ENCODE data around the gene ZNF407.
A peak's percentile ranks its signal among the peaks of the same experiment; 100 is the strongest.
"Not testable (repeated sequence)": the region's sequence is repeated elsewhere in the genome, so short reads cannot be mapped to it uniquely, and the experiment has no call there.

The ZNF407 gene

DNA sequence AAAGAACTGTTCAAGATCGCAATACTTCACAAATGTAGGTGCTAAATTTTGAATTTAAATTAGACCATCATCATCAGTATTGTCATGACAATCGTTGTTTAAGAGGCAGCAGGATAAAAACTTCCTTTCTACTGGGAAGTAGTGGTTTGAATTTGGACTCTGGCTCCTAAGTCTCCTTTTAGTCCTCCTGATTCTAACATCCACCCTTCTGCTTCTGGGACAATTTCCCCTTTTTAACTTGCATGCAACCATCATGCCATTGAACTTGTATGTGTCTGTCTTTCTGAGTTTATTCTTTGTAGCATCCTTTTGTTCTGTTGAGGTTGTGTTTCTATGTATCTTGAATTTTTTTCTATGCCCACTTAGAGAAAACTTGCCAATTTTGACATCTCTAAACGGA, 361.5 kb downstream of the ZNF407 start:
- no peaks in the 10 kb centered on the region for H3K9me3 Mint-ChIP-seq
- peaks cover 3% of the 10 kb centered on the region for H3K27me3 Mint-ChIP-seq (ENCODE audit: low read depth, poor library complexity)
- DNase-seq, result no peak
- H3K27ac Mint-ChIP-seq, result no peak overlapping the region
- no peak overlapping the region for H3K4me3 Mint-ChIP-seq
- no peaks in the 10 kb centered on the region for H3K4me1 Mint-ChIP-seq
- TF ChIP-seq CTCF (IDR thresholded peaks at IDR 0.05), result no peak
- peaks cover 4% of the 10 kb centered on the region for H3K36me3 Mint-ChIP-seq (ENCODE audit: low read depth)

GRCh38 chr18:74961596-74961995, 363.9 kb downstream of the ZNF407 start:
- peaks cover 3% of the 10 kb centered on the region for H3K27me3 Mint-ChIP-seq (ENCODE audit: low read depth, poor library complexity)
- TF ChIP-seq CTCF (IDR thresholded peaks at IDR 0.05), result no peak
- DNase-seq, result no peak
- H3K4me1 Mint-ChIP-seq, result no peaks in the 10 kb centered on the region
- H3K4me3 Mint-ChIP-seq, result no peak overlapping the region
- no peak overlapping the region for H3K27ac Mint-ChIP-seq
- peaks cover 16% of the 10 kb centered on the region for H3K36me3 Mint-ChIP-seq (ENCODE audit: low read depth)
- H3K9me3 Mint-ChIP-seq, result peaks cover 13% of the 10 kb centered on the region

DNA sequence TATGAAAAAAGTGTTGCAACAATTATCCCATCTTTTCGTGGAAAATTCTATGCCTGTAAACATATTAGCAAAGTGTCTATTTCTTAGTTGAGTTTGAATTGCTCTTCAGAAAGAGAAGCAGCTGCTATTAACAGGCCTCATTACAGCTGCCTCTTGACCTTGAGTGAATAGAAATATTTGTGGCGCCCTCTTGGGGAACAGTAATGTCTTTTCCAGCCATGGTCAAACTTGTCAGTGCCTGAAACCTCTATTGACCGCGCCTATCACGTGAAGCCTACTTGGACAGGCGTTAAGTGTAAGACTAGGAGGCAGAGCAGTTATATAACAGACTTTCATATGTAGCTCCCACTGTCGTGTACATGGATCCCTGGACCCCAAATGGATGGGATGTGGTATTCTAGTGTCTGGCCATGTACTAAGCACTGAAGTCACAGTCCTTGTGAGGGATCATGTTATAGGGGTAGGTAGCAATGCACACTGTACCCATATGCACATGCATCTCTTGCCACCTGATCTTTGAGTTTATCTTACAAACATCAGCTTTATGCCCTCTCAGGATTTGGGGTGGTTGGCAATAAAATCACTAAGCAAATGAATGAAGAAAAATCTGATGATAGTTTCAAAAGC, 366.3 kb downstream of the ZNF407 start:
- peak; percentile 40 for TF ChIP-seq CTCF (IDR thresholded peaks at IDR 0.05)
- Mint-ChIP-seq H3K9me3 (peaks cover 26% of the 10 kb centered on the region), H3K4me3 (no peak overlapping the region), H3K4me1 (no peaks in the 10 kb centered on the region), H3K27ac (no peak overlapping the region), H3K36me3 (ENCODE audit: low read depth) (peaks cover 22% of the 10 kb centered on the region), H3K27me3 (ENCODE audit: low read depth, poor library complexity) (peaks cover 6% of the 10 kb centered on the region)
- DNase-seq, result peak; percentile 18

DNA sequence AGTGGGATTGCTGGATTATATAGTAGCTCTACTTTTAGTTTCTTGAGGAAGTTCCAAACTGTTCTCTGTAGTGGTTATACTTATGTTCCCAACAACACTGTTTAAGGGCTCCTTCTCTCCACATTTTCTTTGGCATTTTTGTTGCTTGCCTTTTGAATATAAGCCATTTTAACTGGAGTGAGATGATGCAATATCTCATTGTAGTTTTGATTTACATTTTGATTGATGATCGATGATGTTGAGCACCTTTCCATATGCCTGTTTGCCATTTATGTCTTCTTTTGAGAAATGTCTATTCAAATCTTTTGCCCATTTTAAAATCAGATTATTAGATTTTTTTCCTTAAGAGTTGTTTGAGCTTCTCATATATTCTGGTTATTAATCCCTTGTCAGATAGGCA, 368.0 kb downstream of the ZNF407 start:
- Mint-ChIP-seq H3K4me3 (no peak overlapping the region), H3K27ac (no peak overlapping the region), H3K4me1 (no peaks in the 10 kb centered on the region), H3K36me3 (ENCODE audit: low read depth) (peaks cover 30% of the 10 kb centered on the region), H3K9me3 (peaks cover 26% of the 10 kb centered on the region), H3K27me3 (ENCODE audit: low read depth, poor library complexity) (peaks cover 6% of the 10 kb centered on the region)
- TF ChIP-seq CTCF (IDR thresholded peaks at IDR 0.05), result no peak
- DNase-seq, result no peak

DNA sequence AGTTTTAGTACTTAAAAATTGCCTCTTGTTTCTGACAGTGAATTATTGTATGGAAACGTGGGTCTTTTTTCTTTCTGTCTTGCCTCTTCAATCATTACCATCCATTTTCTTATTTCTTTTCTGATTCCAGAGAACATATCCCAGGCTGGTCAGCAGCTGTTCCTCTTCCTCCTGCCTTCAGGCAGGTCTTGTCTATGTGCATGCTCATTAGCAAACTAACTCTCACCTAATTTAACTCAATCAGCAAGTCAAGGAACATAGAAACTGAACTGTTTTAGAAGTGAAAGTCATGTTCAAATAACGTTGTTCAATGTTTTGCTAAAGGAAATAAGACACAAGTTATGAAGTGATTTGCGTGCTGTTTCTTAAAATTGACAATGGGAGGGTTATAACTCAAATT, 369.8 kb downstream of the ZNF407 start:
- Mint-ChIP-seq H3K27ac (no peak overlapping the region), H3K9me3 (peaks cover 26% of the 10 kb centered on the region), H3K4me3 (no peak overlapping the region), H3K4me1 (peaks cover 4% of the 10 kb centered on the region), H3K27me3 (ENCODE audit: low read depth, poor library complexity) (peaks cover 6% of the 10 kb centered on the region), H3K36me3 (ENCODE audit: low read depth) (peaks cover 30% of the 10 kb centered on the region)
- TF ChIP-seq CTCF (IDR thresholded peaks at IDR 0.05), result no peak
- no peak for DNase-seq

DNA sequence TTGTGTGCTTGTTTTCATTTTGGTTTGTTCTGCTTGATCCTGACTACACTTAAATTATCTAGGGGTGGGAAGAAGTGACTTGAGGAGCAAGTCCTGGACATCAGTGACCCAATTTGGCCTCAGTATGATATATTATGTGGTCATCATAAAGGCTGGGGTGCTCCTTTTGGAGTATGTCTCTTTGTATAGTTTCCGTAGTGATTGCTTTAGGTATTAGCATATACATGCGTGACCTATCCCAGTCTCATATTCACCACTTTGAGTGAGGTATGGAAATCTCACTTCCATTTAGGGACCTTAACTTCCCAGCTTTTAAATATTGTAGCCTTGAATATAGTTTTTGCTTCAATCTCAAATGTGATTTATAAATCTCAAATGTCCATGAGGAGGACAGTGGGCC, 370.3 kb downstream of the ZNF407 start:
- H3K27ac Mint-ChIP-seq, result no peak overlapping the region
- peaks cover 30% of the 10 kb centered on the region for H3K36me3 Mint-ChIP-seq (ENCODE audit: low read depth)
- DNase-seq, result no peak
- H3K4me3 Mint-ChIP-seq, result no peak overlapping the region
- peaks cover 26% of the 10 kb centered on the region for H3K9me3 Mint-ChIP-seq
- peaks cover 5% of the 10 kb centered on the region for H3K4me1 Mint-ChIP-seq
- peaks cover 6% of the 10 kb centered on the region for H3K27me3 Mint-ChIP-seq (ENCODE audit: low read depth, poor library complexity)
- TF ChIP-seq CTCF (IDR thresholded peaks at IDR 0.05), result no peak

DNA sequence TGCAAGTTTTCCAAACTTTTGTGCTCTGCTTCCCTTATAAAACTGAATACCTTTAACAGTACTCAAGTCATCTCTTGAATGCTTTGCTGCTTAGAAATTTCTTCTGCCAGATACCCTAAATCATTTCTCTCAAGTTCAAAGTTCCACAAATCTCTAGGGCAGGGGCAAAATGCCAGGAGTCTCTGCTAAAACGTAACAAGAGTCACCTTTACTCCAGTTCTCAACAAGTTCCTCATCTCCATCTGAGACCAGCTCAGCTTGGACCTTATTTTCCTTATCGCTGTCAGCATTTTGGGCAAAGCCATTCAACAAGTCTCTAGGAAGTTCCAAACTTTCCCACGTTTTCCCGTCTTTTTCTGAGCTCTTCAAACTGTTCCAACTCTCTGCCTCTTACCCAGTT, 373.7 kb downstream of the ZNF407 start:
- H3K4me1 Mint-ChIP-seq, result peaks cover 11% of the 10 kb centered on the region
- not testable (repeated sequence) for H3K27me3 Mint-ChIP-seq (ENCODE audit: low read depth, poor library complexity)
- peaks cover 20% of the 10 kb centered on the region for H3K36me3 Mint-ChIP-seq (ENCODE audit: low read depth)

GRCh38 chr18:74971776-74972175, 374.1 kb downstream of the ZNF407 start:
- not testable (repeated sequence) for H3K4me3 Mint-ChIP-seq; H3K27me3 Mint-ChIP-seq (ENCODE audit: low read depth, poor library complexity); DNase-seq
- peaks cover 17% of the 10 kb centered on the region for H3K36me3 Mint-ChIP-seq (ENCODE audit: low read depth)
- H3K9me3 Mint-ChIP-seq, result peaks cover 12% of the 10 kb centered on the region
- peaks cover 15% of the 10 kb centered on the region for H3K4me1 Mint-ChIP-seq
- H3K27ac Mint-ChIP-seq, result peak overlapping the region; percentile 22

More for the DNA sequence above, 373.7 kb downstream of the ZNF407 start:
- not testable (repeated sequence) for DNase-seq, H3K27ac Mint-ChIP-seq, H3K4me3 Mint-ChIP-seq
- peaks cover 15% of the 10 kb centered on the region for H3K9me3 Mint-ChIP-seq
